Smooth muscle cell (in vitro differentiated cells): Measurements from ENCODE around the gene EEPD1. TPM values are rescaled to one million over a fixed set of nuclear protein-coding genes. Genes with fewer than 3 reads are reported as not detected.

ENCODE experiments used
- polyA plus RNA-seq: library from polyadenylated mRNA; unstranded; fragments of >200 nt; fragmentation: Nextera tagmentation; extraction: Ambion mirVana; gene quantifications from 2 replicates; pipeline ENCODE4 v1.2.1, GENCODE V29; 2016
- small RNA-seq: library from RNA; depleted of rRNA; stranded (forward); fragments of <200 nt; gene quantifications from one replicate; pipeline ENCODE3, GENCODE V24; 2014
- total RNA-seq: library from RNA; depleted of rRNA; stranded (reverse); fragments of >200 nt; gene quantifications from 2 replicates; pipeline ENCODE4 v1.2.3, GENCODE V29; 2014

Gene EEPD1
- total and polyA plus RNA-seq, 2 experiments from 2014 or later = 1.5 TPM

Small RNA genes lying within 50 kb of the gene (small RNA-seq; reads per million reads assigned to genes)
- gene AC006960.1 (not detected), gene AC007327.1 (not detected), gene RF00019 (not detected)

Other genes starting within 250 kb of the EEPD1 start
- gene ANLN, start 236.6 kb downstream of the EEPD1 start, total RNA-seq = 22.5 and 28.7 TPM in 2 replicates
- gene ANLN, start 236.6 kb downstream of the EEPD1 start, polyA plus RNA-seq = 8.5 and 9.0 TPM in 2 replicates